B cell (primary cell): Measurements from ENCODE around the gene FBXL2. TPM values are rescaled to one million over a fixed set of nuclear protein-coding genes. Genes with fewer than 3 reads are reported as not detected.

Experiments
- ATAC-seq: fragments of 200-7000 bp; cut with Tn5 transposase; one replicate; pipeline ENCODE4 v1.10.0; 2021; ENCODE audit warnings: low read depth, mild to moderate bottlenecking, moderate number of reproducible peaks, moderate library complexity
- CTCF ChIA-PET: fragments of 350-600 bp; sonication (Branson Sonifier 250); formaldehyde crosslinking; loops from one replicate; lab custom pipeline; 2021; ENCODE audit warnings: antibody characterized with exemption, inconsistent platforms; lab: Charles Lee
- POLR2A ChIA-PET: fragments of 350-600 bp; sonication (Branson Sonifier 250); formaldehyde crosslinking; loops from one replicate; lab custom pipeline; 2021; ENCODE audit warnings: antibody characterized with exemption; lab: Charles Lee
- DNase-seq: peaks from one replicate; pipeline ENCODE4 v3.0.0; 2013
- H2AFZ ChIP-seq: 2 replicates; pipeline ENCODE4 v1.6.1; 2012; ENCODE audit warnings: mild to moderate bottlenecking, low read depth, low read length; ENCODE audit not compliant: insufficient read depth, poor library complexity, severe bottlenecking
- H3K27ac ChIP-seq, 2 donors: 1 replicate in 1 of 2; 2 replicates in 1 of 2; pipeline ENCODE4 v1.5.1; 2012 to 2013; ENCODE audit warnings: low read length in 2 of 2, mild to moderate bottlenecking in 2 of 2, moderate library complexity in 1 of 2
- H3K27me3 ChIP-seq, 4 experiments: fragments of 200-600 bp in 1 of 4; sonication (generic) in 1 of 4; replicated peaks in 1 of 4; 1 replicate in 2 of 4; 2 replicates in 2 of 4; pipeline versions ENCODE4 v1.6.1 to v1.7.0; 2013 to 2016; ENCODE audit warnings: low read length in 3 of 4, mild to moderate bottlenecking in 2 of 4, mixed read lengths in 1 of 4, moderate library complexity in 1 of 4; ENCODE audit not compliant: insufficient read depth in 4 of 4, control insufficient read depth in 3 of 4; ENCODE audit errors: control extremely low read depth in 1 of 4
- H3K36me3 ChIP-seq, 2 experiments: replicated peaks in 1 of 2; 1 replicate in 1 of 2; 2 replicates in 1 of 2; pipeline versions ENCODE4 v1.6.1 to v1.7.1; 2013; ENCODE audit warnings: low read length in 1 of 2; ENCODE audit not compliant: insufficient read depth in 2 of 2, control insufficient read depth in 1 of 2; ENCODE audit errors: control extremely low read depth in 1 of 2, extremely low read depth in 1 of 2
- H3K4me1 ChIP-seq, 2 donors: fragments of 200-600 bp in 1 of 2; sonication (generic) in 1 of 2; 1 replicate in 1 of 2; 2 replicates in 1 of 2; pipeline versions ENCODE4 v1.5.1 to v1.6.1; 2013 to 2017; ENCODE audit warnings: low read length in 2 of 2; ENCODE audit not compliant: control insufficient read depth in 2 of 2, insufficient read depth in 2 of 2
- H3K4me2 ChIP-seq: replicated peaks from 2 replicates; pipeline ENCODE3; 2012; ENCODE audit warnings: mild to moderate bottlenecking, low read depth, low read length; ENCODE audit not compliant: poor library complexity, severe bottlenecking
- H3K4me3 ChIP-seq, 5 experiments: fragments of 200-600 bp in 1 of 5; sonication (generic) in 1 of 5; 1 replicate in 3 of 5; 2 replicates in 2 of 5; pipeline versions ENCODE4 v1.5.1 to v1.7.0; 2011 to 2016; ENCODE audit warnings: low read length in 4 of 5, mild to moderate bottlenecking in 4 of 5, low read depth in 2 of 5, control low read depth in 1 of 5, moderate library complexity in 1 of 5; ENCODE audit not compliant: insufficient read depth in 1 of 5; ENCODE audit errors: control extremely low read depth in 1 of 5, extremely low read depth in 1 of 5
- H3K79me2 ChIP-seq: fragments of 200-600 bp; sonication (generic); one replicate; pipeline ENCODE4 v1.6.0; 2016; ENCODE audit warnings: low read length; ENCODE audit not compliant: control insufficient read depth, insufficient read depth
- H3K9ac ChIP-seq: fragments of 200-600 bp; sonication (generic); 2 replicates; pipeline ENCODE4 v1.6.1; 2017; ENCODE audit warnings: mild to moderate bottlenecking, low read length, moderate library complexity
- H3K9me3 ChIP-seq, 3 donors: one replicate each; pipeline versions ENCODE4 v1.6.1 to v1.7.1; 2013; ENCODE audit warnings: low read length in 2 of 3; ENCODE audit not compliant: control insufficient read depth in 2 of 3, insufficient read depth in 1 of 3; ENCODE audit errors: control extremely low read depth in 1 of 3
- H4K20me1 ChIP-seq: 2 replicates; pipeline ENCODE4 v1.6.0; 2012; ENCODE audit warnings: mild to moderate bottlenecking, low read length; ENCODE audit not compliant: insufficient read depth, control insufficient read depth, poor library complexity, severe bottlenecking
- H3K27ac Mint-ChIP-seq: one replicate; pipeline ENCODE4 v1.8.0; 2021; ENCODE audit warnings: mixed read lengths
- H3K27me3 Mint-ChIP-seq: one replicate; pipeline ENCODE4 v1.8.0; 2021; ENCODE audit warnings: mixed read lengths
- H3K4me1 Mint-ChIP-seq: one replicate; pipeline ENCODE4 v1.8.0; 2021; ENCODE audit warnings: mixed read lengths
- H3K4me3 Mint-ChIP-seq: one replicate; pipeline ENCODE4 v1.8.0; 2021; ENCODE audit warnings: mixed read lengths
- H3K9me3 Mint-ChIP-seq: one replicate; pipeline ENCODE4 v1.8.0; 2022; ENCODE audit warnings: mixed read lengths; ENCODE audit not compliant: insufficient read depth
- CTCF ChIP-seq: fragments of 200-600 bp; IDR thresholded peaks from one replicate; pipeline ENCODE4 v1.8.0; 2022; ENCODE audit warnings: antibody characterized with exemption, mild to moderate bottlenecking
- EZH2 ChIP-seq: IDR thresholded peaks from 2 replicates; pipeline ENCODE4 v1.6.1; 2012; ENCODE audit warnings: borderline replicate concordance, low read depth, mild to moderate bottlenecking, moderate library complexity, low read length; ENCODE audit not compliant: insufficient read depth, poor library complexity, severe bottlenecking
- WGBS: methylation state at CpG from one replicate; pipeline ENCODE4 v1.1.5; 2013; ENCODE audit warnings: missing lambda C conversion rate; ENCODE audit not compliant: insufficient coverage; 5-methylcytosine and 5-hydroxymethylcytosine counted together
- intact Hi-C: fragments of 100-400 bp; cut with micrococcal nuclease; formaldehyde crosslinking; loops from one replicate; pipeline ENCODE4 v1.10.0; 2022
- polyA plus RNA-seq: library from polyadenylated mRNA; depleted of rRNA; stranded (reverse); fragments of >200 nt; gene quantifications from 2 replicates; pipeline ENCODE4 v1.2.3, GENCODE V29; 2012
- total RNA-seq, 2 donors: library from RNA; stranded (reverse); fragments of 120-200 nt in 1 of 2; gene quantifications; 1 replicate in 1 of 2; 2 replicates in 1 of 2; pipeline versions ENCODE4 v1.2.3 to v1.2.4, GENCODE V29; 2013 to 2022

The FBXL2 gene
- total and polyA plus RNA-seq, 2 donors (not counting 1 experiment from before 2014, with no cell fraction given): 0.34 TPM; not detected in 1

- ChIA-PET CTCF (interaction anchor here (0.7 to 1.2 kb wide), 2 partner anchors 9 to 106 kb away, joined by 3 to 4 read pairs; no protein-coding TSS in a partner anchor), POLR2A (no interaction called here)
- H3K9me3 ChIP-seq: no peaks in the 10 kb centered on the region
- no peak overlapping the region for H3K4me3 ChIP-seq
- Mint-ChIP-seq H3K9me3 (no peaks in the 10 kb centered on the region), H3K4me3 (no peak overlapping the region), H3K27ac (no peak overlapping the region), H3K4me1 (peaks cover 35% of the 10 kb centered on the region), H3K27me3 (no peaks in the 10 kb centered on the region)
- H3K27ac ChIP-seq: no peak overlapping the region
- peaks cover 11 to 16% of the 10 kb centered on the region in 2 donors for H3K4me1 ChIP-seq
- no peak for TF ChIP-seq EZH2
- no peak for TF ChIP-seq CTCF
- 100% methylated on average over 2 of the region's 2 CpGs for WGBS
- peaks cover 9 to 28% of the 10 kb centered on the region in 2 experiments for H3K36me3 ChIP-seq
- H3K79me2 ChIP-seq: peaks cover 58% of the 10 kb centered on the region
- no peak overlapping the region for H2AFZ ChIP-seq
- H3K27me3 ChIP-seq: no peaks in the 10 kb centered on the region
- ATAC-seq (no peak), DNase-seq (no peak)
- intact Hi-C loops: no loop called here
- no peak overlapping the region for H3K4me2 ChIP-seq
- H4K20me1 ChIP-seq: peaks cover 45% of the 10 kb centered on the region
- no peak overlapping the region for H3K9ac ChIP-seq
Observed at GRCh38 chr3:33425453-33425852, 148.2 kb downstream of the FBXL2 start.

- no peak overlapping the region for H3K4me3 ChIP-seq
- peaks cover 50% of the 10 kb centered on the region for H4K20me1 ChIP-seq
- H3K79me2 ChIP-seq: peaks cover 64% of the 10 kb centered on the region
- H3K4me1 Mint-ChIP-seq: peaks cover 36% of the 10 kb centered on the region
- no peak overlapping the region for H3K9ac ChIP-seq
- no peak overlapping the region for H3K4me3 Mint-ChIP-seq
- no peaks in the 10 kb centered on the region for H3K27me3 ChIP-seq
- peaks cover 10 to 19% of the 10 kb centered on the region in 2 donors for H3K4me1 ChIP-seq
- TF ChIP-seq EZH2 (no peak), CTCF (no peak)
- no peak overlapping the region for H2AFZ ChIP-seq
- H3K27ac Mint-ChIP-seq: no peak overlapping the region
- DNase-seq: no peak
- no peaks in the 10 kb centered on the region for H3K9me3 Mint-ChIP-seq
- H3K4me2 ChIP-seq: no peak overlapping the region
- ATAC-seq: no peak
- H3K27me3 Mint-ChIP-seq: no peaks in the 10 kb centered on the region
- H3K36me3 ChIP-seq: peaks cover 9 to 28% of the 10 kb centered on the region in 2 experiments
- H3K27ac ChIP-seq: no peak overlapping the region
- intact Hi-C loops: no loop called here
- H3K9me3 ChIP-seq: no peaks in the 10 kb centered on the region
- POLR2A ChIA-PET: no interaction called here
- WGBS: no CpG with 5 or more reads among the region's 1 CpG
- CTCF ChIA-PET: interaction anchor here (1.2 kb wide), 1 partner anchor 8 kb away, joined by 3 read pairs; no protein-coding TSS in a partner anchor
Observed at GRCh38 chr3:33426068-33426467, 148.8 kb downstream of the FBXL2 start.
